CD14-positive monocyte (primary cell): Measurements from ENCODE around the gene C19orf67. TPM values are rescaled to one million over a fixed set of nuclear protein-coding genes. Genes with fewer than 3 reads are reported as not detected.
"Not testable (repeated sequence)": the region's sequence is repeated elsewhere in the genome, so short reads cannot be mapped to it uniquely, and the experiment has no call there.

Experiments
- DNase-seq, 3 donors: peaks; one replicate each; pipeline ENCODE4 v3.0.0-alpha.2; 2011 to 2022
- H2AFZ ChIP-seq: 2 replicates; pipeline ENCODE4 v1.6.0; 2012; ENCODE audit warnings: mild to moderate bottlenecking, low read depth, low read length, inconsistent platforms; ENCODE audit not compliant: insufficient read depth, poor library complexity, severe bottlenecking
- H3K27ac ChIP-seq, 2 donors: 1 replicate in 1 of 2; 2 replicates in 1 of 2; pipeline ENCODE4 v1.5.1; 2012 to 2013; ENCODE audit warnings: low read length in 2 of 2, control low read depth in 1 of 2, inconsistent platforms in 1 of 2, low read depth in 1 of 2, mild to moderate bottlenecking in 1 of 2
- H3K27me3 ChIP-seq, 2 donors: one replicate each; pipeline versions ENCODE4 v1.6.0 to v1.6.1; 2011 to 2013; ENCODE audit warnings: low read length in 2 of 2; ENCODE audit not compliant: control insufficient read depth in 2 of 2, insufficient read depth in 2 of 2
- H3K36me3 ChIP-seq, 2 donors: replicated peaks in 1 of 2; 1 replicate in 1 of 2; 2 replicates in 1 of 2; pipeline versions ENCODE4 v1.5.1 to v1.6.1; 2012 to 2013; ENCODE audit warnings: low read length in 2 of 2, control low read depth in 1 of 2, inconsistent platforms in 1 of 2, mild to moderate bottlenecking in 1 of 2; ENCODE audit not compliant: insufficient read depth in 2 of 2, control insufficient read depth in 1 of 2
- H3K4me1 ChIP-seq, 2 donors: 1 replicate in 1 of 2; 2 replicates in 1 of 2; pipeline versions ENCODE4 v1.5.1 to v1.6.1; 2012 to 2013; ENCODE audit warnings: low read length in 2 of 2, control low read depth in 1 of 2, inconsistent platforms in 1 of 2, mild to moderate bottlenecking in 1 of 2, moderate library complexity in 1 of 2; ENCODE audit not compliant: insufficient read depth in 2 of 2, control insufficient read depth in 1 of 2
- H3K4me2 ChIP-seq: replicated peaks from 2 replicates; pipeline ENCODE3; 2012; ENCODE audit warnings: low read length, moderate library complexity, mild to moderate bottlenecking; ENCODE audit not compliant: poor library complexity, severe bottlenecking; ENCODE audit errors: extremely low read depth
- H3K4me3 ChIP-seq, 3 experiments: fragments of 200-600 bp in 1 of 3; sonication (generic) in 1 of 3; replicated peaks in 1 of 3; 1 replicate in 2 of 3; 2 replicates in 1 of 3; pipeline ENCODE4 v1.5.1; 2011 to 2013; ENCODE audit warnings: low read length in 3 of 3, mild to moderate bottlenecking in 3 of 3, control low read depth in 2 of 3, low read depth in 2 of 3, inconsistent platforms in 1 of 3, moderate library complexity in 1 of 3
- H3K79me2 ChIP-seq: 2 replicates; pipeline ENCODE4 v1.6.0; 2012; ENCODE audit warnings: mild to moderate bottlenecking, control low read depth, inconsistent platforms, low read length, moderate library complexity; ENCODE audit not compliant: insufficient read depth
- H3K9ac ChIP-seq: 2 replicates; pipeline ENCODE4 v1.6.0; 2017; ENCODE audit warnings: low read length, mild to moderate bottlenecking; ENCODE audit not compliant: insufficient read depth, poor library complexity, severe bottlenecking
- H3K9me3 ChIP-seq, 2 donors: replicated peaks in 1 of 2; 1 replicate in 1 of 2; 2 replicates in 1 of 2; pipeline versions ENCODE4 v1.5.1 to v1.6.1; 2012 to 2013; ENCODE audit warnings: low read length in 2 of 2, control low read depth in 1 of 2; ENCODE audit not compliant: control insufficient read depth in 1 of 2, insufficient read depth in 1 of 2
- H4K20me1 ChIP-seq: 2 replicates; pipeline ENCODE4 v1.6.0; 2012; ENCODE audit warnings: mild to moderate bottlenecking, low read length, control low read depth, moderate library complexity; ENCODE audit not compliant: insufficient read depth
- H3K27ac Mint-ChIP-seq, 7 donors: one replicate each; pipeline ENCODE4 v1.8.0; 2020; ENCODE audit warnings: mild to moderate bottlenecking in 7 of 7, mixed read lengths in 7 of 7, moderate library complexity in 6 of 7, inconsistent platforms in 2 of 7
- H3K27me3 Mint-ChIP-seq, 3 donors: one replicate each; pipeline ENCODE4 v1.8.0; 2021 to 2022; ENCODE audit warnings: low read depth in 3 of 3, mild to moderate bottlenecking in 3 of 3, mixed read lengths in 3 of 3, moderate library complexity in 3 of 3, inconsistent platforms in 1 of 3
- H3K36me3 Mint-ChIP-seq, 2 donors: one replicate each; pipeline ENCODE4 v1.8.0; 2020; ENCODE audit warnings: mixed read lengths in 2 of 2, inconsistent platforms in 1 of 2, mild to moderate bottlenecking in 1 of 2
- H3K4me1 Mint-ChIP-seq: one replicate; pipeline ENCODE4 v1.8.0; 2020; ENCODE audit warnings: mild to moderate bottlenecking, mixed read lengths
- H3K4me3 Mint-ChIP-seq, 2 donors: one replicate each; pipeline ENCODE4 v1.8.0; 2020; ENCODE audit warnings: mild to moderate bottlenecking in 2 of 2, mixed read lengths in 2 of 2, moderate library complexity in 1 of 2
- H3K9me3 Mint-ChIP-seq, 7 donors: one replicate each; pipeline ENCODE4 v1.8.0; 2020 to 2022; ENCODE audit warnings: mixed read lengths in 7 of 7, mild to moderate bottlenecking in 6 of 7, moderate library complexity in 6 of 7, inconsistent platforms in 2 of 7
- WGBS: methylation state at CpG from one replicate; pipeline ENCODE4 v1.1.5; 2013; ENCODE audit warnings: missing lambda C conversion rate; ENCODE audit not compliant: insufficient coverage; 5-methylcytosine and 5-hydroxymethylcytosine counted together
- intact Hi-C, 2 donors: fragments of 100-400 bp; cut with micrococcal nuclease; formaldehyde crosslinking; loops; one replicate each; pipeline versions ENCODE4 v1.15.0 to v1.15.1; 2023
- polyA plus RNA-seq, 3 donors: library from polyadenylated mRNA; depleted of rRNA in 1 of 3; unstranded in 2 of 3; stranded (reverse) in 1 of 3; fragments of 300-500 nt in 2 of 3; fragments of >200 nt in 1 of 3; fragmentation: Illumina TruSeq in 2 of 3; gene quantifications; 1 replicate in 2 of 3; 2 replicates in 1 of 3; pipeline ENCODE4 v1.2.3, GENCODE V29; 2012 to 2021
- TF ChIP-seq, protein P1 (sequence below): fragments of 200-600 bp; IDR thresholded peaks from one replicate; pipeline ENCODE4 v1.8.0; 2022; ENCODE audit warnings: antibody characterized with exemption, mild to moderate bottlenecking

C19orf67 gene
- polyA plus RNA-seq, 3 donors, result not detected

DNA sequence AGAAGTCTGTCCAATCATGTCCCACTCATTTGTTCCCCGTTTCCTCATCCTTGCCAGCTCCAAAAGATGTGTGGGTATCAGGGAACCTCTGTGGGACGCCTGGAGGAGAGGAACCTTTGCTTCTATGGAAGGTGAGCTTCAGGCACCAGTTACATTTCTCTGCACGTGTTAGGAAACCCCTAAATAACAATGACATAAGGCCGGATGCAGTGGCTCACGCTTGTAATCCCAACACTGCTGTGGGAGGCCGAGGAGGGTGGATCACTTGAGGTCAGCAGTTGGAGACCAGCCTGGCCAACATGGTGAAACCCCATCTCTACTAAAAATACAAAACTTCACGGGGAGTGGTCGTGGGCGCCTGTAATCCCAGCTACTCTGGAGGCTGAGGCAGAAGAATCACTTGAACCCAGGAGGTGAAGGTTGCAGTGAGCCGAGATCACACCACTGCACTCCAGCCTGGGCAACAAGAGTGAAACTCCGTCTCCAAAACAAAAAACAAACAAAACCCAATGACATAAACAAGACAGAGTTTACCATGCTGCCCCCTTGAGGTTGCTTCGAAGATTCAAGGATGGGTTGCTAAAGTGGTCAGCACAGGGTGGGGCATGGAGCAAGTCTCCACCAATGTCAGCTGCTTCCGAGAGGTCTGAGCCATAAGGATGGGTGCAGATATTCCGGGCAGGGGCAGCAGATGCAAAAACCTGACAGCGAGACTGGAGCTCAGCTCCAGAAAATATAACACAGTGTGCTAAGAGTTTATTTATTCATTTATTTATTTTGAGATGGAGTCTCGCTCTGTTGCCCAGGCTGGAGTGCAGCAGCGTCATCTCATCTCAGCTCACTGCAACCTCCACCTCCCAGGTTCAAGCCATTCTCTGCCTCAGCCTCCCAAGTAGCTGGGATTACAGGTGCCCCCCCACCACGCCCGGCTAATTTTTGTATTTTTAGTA is 42.6 kb downstream of the C19orf67 start:
- H3K27ac ChIP-seq, result peak overlapping the region; percentile 44 to 73
- H3K9me3 Mint-ChIP-seq, H3K4me3 ChIP-seq, H3K79me2 ChIP-seq, H2AFZ ChIP-seq, H3K9me3 ChIP-seq, H3K4me2 ChIP-seq, H3K27me3 ChIP-seq, H3K9ac ChIP-seq, H3K27me3 Mint-ChIP-seq, H3K4me1 ChIP-seq, H3K4me3 Mint-ChIP-seq, H4K20me1 ChIP-seq: not testable (repeated sequence)
- WGBS, result 30% methylated on average over 2 of the region's 19 CpGs
- intact Hi-C loops, result loop anchor here in 1 of 2 donors (10.0 kb wide), 1 partner anchor 158 kb away; no protein-coding TSS in a partner anchor
- H3K27ac Mint-ChIP-seq, result peak overlapping the region; percentile 82 to 93 (median 86)
- peaks cover 69 to 97% of the 10 kb centered on the region in 2 donors for H3K36me3 Mint-ChIP-seq
- TF ChIP-seq, protein P1, sequence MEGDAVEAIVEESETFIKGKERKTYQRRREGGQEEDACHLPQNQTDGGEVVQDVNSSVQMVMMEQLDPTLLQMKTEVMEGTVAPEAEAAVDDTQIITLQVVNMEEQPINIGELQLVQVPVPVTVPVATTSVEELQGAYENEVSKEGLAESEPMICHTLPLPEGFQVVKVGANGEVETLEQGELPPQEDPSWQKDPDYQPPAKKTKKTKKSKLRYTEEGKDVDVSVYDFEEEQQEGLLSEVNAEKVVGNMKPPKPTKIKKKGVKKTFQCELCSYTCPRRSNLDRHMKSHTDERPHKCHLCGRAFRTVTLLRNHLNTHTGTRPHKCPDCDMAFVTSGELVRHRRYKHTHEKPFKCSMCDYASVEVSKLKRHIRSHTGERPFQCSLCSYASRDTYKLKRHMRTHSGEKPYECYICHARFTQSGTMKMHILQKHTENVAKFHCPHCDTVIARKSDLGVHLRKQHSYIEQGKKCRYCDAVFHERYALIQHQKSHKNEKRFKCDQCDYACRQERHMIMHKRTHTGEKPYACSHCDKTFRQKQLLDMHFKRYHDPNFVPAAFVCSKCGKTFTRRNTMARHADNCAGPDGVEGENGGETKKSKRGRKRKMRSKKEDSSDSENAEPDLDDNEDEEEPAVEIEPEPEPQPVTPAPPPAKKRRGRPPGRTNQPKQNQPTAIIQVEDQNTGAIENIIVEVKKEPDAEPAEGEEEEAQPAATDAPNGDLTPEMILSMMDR, result peak; percentile 55
- H3K4me1 Mint-ChIP-seq, result peaks cover 21% of the 10 kb centered on the region
- DNase-seq, result peak; percentile 54 to 68 (median 66)
- peaks cover 66 to 87% of the 10 kb centered on the region in 2 donors for H3K36me3 ChIP-seq

DNA sequence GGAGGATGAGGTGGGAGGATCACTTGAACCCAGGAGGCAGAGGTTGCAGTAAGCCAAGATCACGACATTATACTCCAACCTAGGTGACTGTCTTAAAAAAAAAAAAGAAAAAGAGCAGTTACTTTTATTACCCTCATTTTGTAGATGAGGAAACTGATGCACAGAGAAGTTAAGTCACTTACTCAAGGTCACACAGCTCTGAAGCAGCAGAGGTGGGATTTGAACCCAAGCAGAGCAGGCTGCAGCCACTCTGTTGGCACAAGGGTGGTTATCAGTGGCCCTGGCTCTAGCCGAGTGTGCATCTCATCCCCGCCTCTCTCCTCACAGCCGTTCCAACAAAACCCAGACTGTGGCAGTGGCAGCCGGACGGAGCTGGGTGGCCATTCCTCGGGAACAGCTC is 46.4 kb downstream of the C19orf67 start:
- Histone ChIP-seq H3K9ac (no peak overlapping the region), H3K36me3 (peaks cover 63 to 77% of the 10 kb centered on the region in 2 donors), H4K20me1 (no peaks in the 10 kb centered on the region), H3K27ac (no peak overlapping the region), H3K79me2 (peaks cover 5% of the 10 kb centered on the region), H3K9me3 (no peaks in the 10 kb centered on the region), H2AFZ (no peak overlapping the region), H3K27me3 (no peaks in the 10 kb centered on the region), H3K4me2 (no peak overlapping the region), H3K4me1 (peaks cover 0 to 3% of the 10 kb centered on the region in 2 donors), H3K4me3 (no peak overlapping the region)
- intact Hi-C loops, result no loop called here
- Mint-ChIP-seq H3K4me1 (peaks cover 10% of the 10 kb centered on the region), H3K4me3 (no peak overlapping the region), H3K36me3 (peaks cover 64 to 89% of the 10 kb centered on the region in 2 donors), H3K9me3 (peaks cover 0 to 3% (median 0%) of the 10 kb centered on the region in 7 donors), H3K27me3 (peaks cover 0 to 2% (median 0%) of the 10 kb centered on the region in 3 donors), H3K27ac (no peak overlapping the region)
- no peak for DNase-seq
- TF ChIP-seq, protein P1, result no peak
- 95% methylated on average over 6 of the region's 7 CpGs for WGBS
